B cell (primary cell): ENCODE data around the gene ARHGAP33. TPM values are rescaled to one million over a fixed set of nuclear protein-coding genes. Genes with fewer than 3 reads are reported as not detected.

Experiments
- ATAC-seq: fragments of 200-7000 bp; cut with Tn5 transposase; one replicate; pipeline ENCODE4 v1.10.0; 2021; ENCODE audit warnings: low read depth, mild to moderate bottlenecking, moderate number of reproducible peaks, moderate library complexity
- CTCF ChIA-PET: fragments of 350-600 bp; sonication (Branson Sonifier 250); formaldehyde crosslinking; loops from one replicate; lab custom pipeline; 2021; ENCODE audit warnings: antibody characterized with exemption, inconsistent platforms; lab: Charles Lee
- POLR2A ChIA-PET: fragments of 350-600 bp; sonication (Branson Sonifier 250); formaldehyde crosslinking; loops from one replicate; lab custom pipeline; 2021; ENCODE audit warnings: antibody characterized with exemption; lab: Charles Lee
- DNase-seq: peaks from one replicate; pipeline ENCODE4 v3.0.0; 2013
- H2AFZ ChIP-seq: 2 replicates; pipeline ENCODE4 v1.6.1; 2012; ENCODE audit warnings: mild to moderate bottlenecking, low read depth, low read length; ENCODE audit not compliant: insufficient read depth, poor library complexity, severe bottlenecking
- H3K27ac ChIP-seq, 2 donors: 1 replicate in 1 of 2; 2 replicates in 1 of 2; pipeline ENCODE4 v1.5.1; 2012 to 2013; ENCODE audit warnings: low read length in 2 of 2, mild to moderate bottlenecking in 2 of 2, moderate library complexity in 1 of 2
- H3K27me3 ChIP-seq, 4 experiments: fragments of 200-600 bp in 1 of 4; sonication (generic) in 1 of 4; replicated peaks in 1 of 4; 1 replicate in 2 of 4; 2 replicates in 2 of 4; pipeline versions ENCODE4 v1.6.1 to v1.7.0; 2013 to 2016; ENCODE audit warnings: low read length in 3 of 4, mild to moderate bottlenecking in 2 of 4, mixed read lengths in 1 of 4, moderate library complexity in 1 of 4; ENCODE audit not compliant: insufficient read depth in 4 of 4, control insufficient read depth in 3 of 4; ENCODE audit errors: control extremely low read depth in 1 of 4
- H3K36me3 ChIP-seq, 2 experiments: replicated peaks in 1 of 2; 1 replicate in 1 of 2; 2 replicates in 1 of 2; pipeline versions ENCODE4 v1.6.1 to v1.7.1; 2013; ENCODE audit warnings: low read length in 1 of 2; ENCODE audit not compliant: insufficient read depth in 2 of 2, control insufficient read depth in 1 of 2; ENCODE audit errors: control extremely low read depth in 1 of 2, extremely low read depth in 1 of 2
- H3K4me1 ChIP-seq, 2 donors: fragments of 200-600 bp in 1 of 2; sonication (generic) in 1 of 2; 1 replicate in 1 of 2; 2 replicates in 1 of 2; pipeline versions ENCODE4 v1.5.1 to v1.6.1; 2013 to 2017; ENCODE audit warnings: low read length in 2 of 2; ENCODE audit not compliant: control insufficient read depth in 2 of 2, insufficient read depth in 2 of 2
- H3K4me2 ChIP-seq: replicated peaks from 2 replicates; pipeline ENCODE3; 2012; ENCODE audit warnings: mild to moderate bottlenecking, low read depth, low read length; ENCODE audit not compliant: poor library complexity, severe bottlenecking
- H3K4me3 ChIP-seq, 5 experiments: fragments of 200-600 bp in 1 of 5; sonication (generic) in 1 of 5; 1 replicate in 3 of 5; 2 replicates in 2 of 5; pipeline versions ENCODE4 v1.5.1 to v1.7.0; 2011 to 2016; ENCODE audit warnings: low read length in 4 of 5, mild to moderate bottlenecking in 4 of 5, low read depth in 2 of 5, control low read depth in 1 of 5, moderate library complexity in 1 of 5; ENCODE audit not compliant: insufficient read depth in 1 of 5; ENCODE audit errors: control extremely low read depth in 1 of 5, extremely low read depth in 1 of 5
- H3K79me2 ChIP-seq: fragments of 200-600 bp; sonication (generic); one replicate; pipeline ENCODE4 v1.6.0; 2016; ENCODE audit warnings: low read length; ENCODE audit not compliant: control insufficient read depth, insufficient read depth
- H3K9ac ChIP-seq: fragments of 200-600 bp; sonication (generic); 2 replicates; pipeline ENCODE4 v1.6.1; 2017; ENCODE audit warnings: mild to moderate bottlenecking, low read length, moderate library complexity
- H3K9me3 ChIP-seq, 3 donors: one replicate each; pipeline versions ENCODE4 v1.6.1 to v1.7.1; 2013; ENCODE audit warnings: low read length in 2 of 3; ENCODE audit not compliant: control insufficient read depth in 2 of 3, insufficient read depth in 1 of 3; ENCODE audit errors: control extremely low read depth in 1 of 3
- H4K20me1 ChIP-seq: 2 replicates; pipeline ENCODE4 v1.6.0; 2012; ENCODE audit warnings: mild to moderate bottlenecking, low read length; ENCODE audit not compliant: insufficient read depth, control insufficient read depth, poor library complexity, severe bottlenecking
- H3K27ac Mint-ChIP-seq: one replicate; pipeline ENCODE4 v1.8.0; 2021; ENCODE audit warnings: mixed read lengths
- H3K27me3 Mint-ChIP-seq: one replicate; pipeline ENCODE4 v1.8.0; 2021; ENCODE audit warnings: mixed read lengths
- H3K4me1 Mint-ChIP-seq: one replicate; pipeline ENCODE4 v1.8.0; 2021; ENCODE audit warnings: mixed read lengths
- H3K4me3 Mint-ChIP-seq: one replicate; pipeline ENCODE4 v1.8.0; 2021; ENCODE audit warnings: mixed read lengths
- H3K9me3 Mint-ChIP-seq: one replicate; pipeline ENCODE4 v1.8.0; 2022; ENCODE audit warnings: mixed read lengths; ENCODE audit not compliant: insufficient read depth
- EZH2 ChIP-seq: IDR thresholded peaks from 2 replicates; pipeline ENCODE4 v1.6.1; 2012; ENCODE audit warnings: borderline replicate concordance, low read depth, mild to moderate bottlenecking, moderate library complexity, low read length; ENCODE audit not compliant: insufficient read depth, poor library complexity, severe bottlenecking
- WGBS: methylation state at CpG from one replicate; pipeline ENCODE4 v1.1.5; 2013; ENCODE audit warnings: missing lambda C conversion rate; ENCODE audit not compliant: insufficient coverage; 5-methylcytosine and 5-hydroxymethylcytosine counted together
- intact Hi-C: fragments of 100-400 bp; cut with micrococcal nuclease; formaldehyde crosslinking; loops from one replicate; pipeline ENCODE4 v1.10.0; 2022
- polyA plus RNA-seq: library from polyadenylated mRNA; depleted of rRNA; stranded (reverse); fragments of >200 nt; gene quantifications from 2 replicates; pipeline ENCODE4 v1.2.3, GENCODE V29; 2012
- total RNA-seq, 2 donors: library from RNA; stranded (reverse); fragments of 120-200 nt in 1 of 2; gene quantifications; 1 replicate in 1 of 2; 2 replicates in 1 of 2; pipeline versions ENCODE4 v1.2.3 to v1.2.4, GENCODE V29; 2013 to 2022
- TF ChIP-seq, protein P1 (sequence below): fragments of 200-600 bp; IDR thresholded peaks from one replicate; pipeline ENCODE4 v1.8.0; 2022; ENCODE audit warnings: antibody characterized with exemption, mild to moderate bottlenecking

The ARHGAP33 gene
- total and polyA plus RNA-seq, 2 donors (not counting 1 experiment from before 2014, with no cell fraction given): 18.2 to 27.8 TPM

DNA sequence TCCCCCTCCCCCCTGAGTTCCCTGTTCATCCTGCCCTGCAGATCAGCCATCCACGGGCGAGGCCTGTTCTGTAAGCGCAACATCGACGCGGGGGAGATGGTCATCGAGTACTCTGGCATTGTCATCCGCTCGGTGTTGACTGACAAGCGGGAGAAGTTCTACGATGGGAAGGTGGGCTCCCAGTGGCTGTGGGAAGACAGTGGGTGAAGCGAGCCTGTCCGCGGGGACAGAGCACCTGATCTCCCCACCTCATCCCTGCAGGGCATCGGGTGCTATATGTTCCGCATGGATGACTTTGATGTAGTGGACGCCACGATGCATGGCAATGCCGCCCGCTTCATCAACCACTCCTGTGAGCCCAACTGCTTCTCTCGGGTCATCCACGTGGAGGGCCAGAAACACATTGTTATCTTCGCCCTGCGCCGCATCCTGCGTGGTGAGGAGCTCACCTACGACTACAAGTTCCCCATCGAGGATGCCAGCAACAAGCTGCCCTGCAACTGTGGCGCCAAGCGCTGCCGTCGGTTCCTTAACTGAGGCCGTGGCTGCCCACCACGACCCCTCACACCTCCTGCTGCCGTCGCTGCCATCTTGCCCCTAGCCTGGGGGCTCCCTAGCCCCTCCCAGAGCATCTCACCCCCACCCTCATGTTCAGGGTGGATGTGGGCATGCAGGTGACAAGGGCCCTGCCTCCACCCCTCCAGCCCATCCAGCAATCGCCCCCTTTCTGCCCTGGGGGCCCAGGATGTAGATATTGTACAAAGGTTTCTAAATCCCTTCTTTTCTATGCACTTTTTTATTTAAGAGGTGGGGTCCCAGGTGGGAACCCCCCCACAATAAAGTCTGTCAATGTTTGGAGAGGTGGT is 37.1 kb upstream of the ARHGAP33 start:
- Histone ChIP-seq H3K4me1 (peaks cover 22 to 50% of the 10 kb centered on the region in 2 donors), H3K27ac (peak overlapping the region in 1 of 2 donors; percentile 52), H3K27me3 (no peaks in the 10 kb centered on the region), H4K20me1 (peaks cover 37% of the 10 kb centered on the region), H3K4me3 (no peak overlapping the region), H3K4me2 (no peak overlapping the region), H3K9me3 (no peaks in the 10 kb centered on the region), H3K79me2 (peaks cover 42% of the 10 kb centered on the region), H2AFZ (no peak overlapping the region), H3K9ac (no peak overlapping the region), H3K36me3 (peaks cover 0 to 50% of the 10 kb centered on the region in 2 experiments)
- intact Hi-C loops: no loop called here
- H3K27me3 Mint-ChIP-seq: no peaks in the 10 kb centered on the region
- ATAC-seq: no peak
- POLR2A ChIA-PET: no interaction called here
- 94% methylated on average over 33 of the region's 37 CpGs for WGBS
- H3K9me3 Mint-ChIP-seq: no peaks in the 10 kb centered on the region
- CTCF ChIA-PET: no interaction called here
- TF ChIP-seq, protein P1, sequence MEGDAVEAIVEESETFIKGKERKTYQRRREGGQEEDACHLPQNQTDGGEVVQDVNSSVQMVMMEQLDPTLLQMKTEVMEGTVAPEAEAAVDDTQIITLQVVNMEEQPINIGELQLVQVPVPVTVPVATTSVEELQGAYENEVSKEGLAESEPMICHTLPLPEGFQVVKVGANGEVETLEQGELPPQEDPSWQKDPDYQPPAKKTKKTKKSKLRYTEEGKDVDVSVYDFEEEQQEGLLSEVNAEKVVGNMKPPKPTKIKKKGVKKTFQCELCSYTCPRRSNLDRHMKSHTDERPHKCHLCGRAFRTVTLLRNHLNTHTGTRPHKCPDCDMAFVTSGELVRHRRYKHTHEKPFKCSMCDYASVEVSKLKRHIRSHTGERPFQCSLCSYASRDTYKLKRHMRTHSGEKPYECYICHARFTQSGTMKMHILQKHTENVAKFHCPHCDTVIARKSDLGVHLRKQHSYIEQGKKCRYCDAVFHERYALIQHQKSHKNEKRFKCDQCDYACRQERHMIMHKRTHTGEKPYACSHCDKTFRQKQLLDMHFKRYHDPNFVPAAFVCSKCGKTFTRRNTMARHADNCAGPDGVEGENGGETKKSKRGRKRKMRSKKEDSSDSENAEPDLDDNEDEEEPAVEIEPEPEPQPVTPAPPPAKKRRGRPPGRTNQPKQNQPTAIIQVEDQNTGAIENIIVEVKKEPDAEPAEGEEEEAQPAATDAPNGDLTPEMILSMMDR: no peak
- no peak for TF ChIP-seq EZH2
- H3K4me1 Mint-ChIP-seq: peaks cover 47% of the 10 kb centered on the region
- H3K27ac Mint-ChIP-seq: peak overlapping the region; percentile 27
- no peak for DNase-seq
- peak overlapping the region; percentile 61 for H3K4me3 Mint-ChIP-seq

GRCh38 chr19:35738887-35739229 is 36.5 kb upstream of the ARHGAP33 start:
- intact Hi-C loops: no loop called here
- no peak overlapping the region for H3K27ac ChIP-seq

More at GRCh38 chr19:35738887-35739229, 36.5 kb upstream of the ARHGAP33 start:
- Histone ChIP-seq H2AFZ (no peak overlapping the region), H3K36me3 (peaks cover 0 to 47% of the 10 kb centered on the region in 2 experiments), H3K79me2 (peaks cover 48% of the 10 kb centered on the region), H3K27me3 (no peaks in the 10 kb centered on the region), H4K20me1 (peaks cover 37% of the 10 kb centered on the region), H3K9me3 (no peaks in the 10 kb centered on the region), H3K4me3 (no peak overlapping the region), H3K9ac (no peak overlapping the region), H3K4me2 (no peak overlapping the region), H3K4me1 (peaks cover 28 to 56% of the 10 kb centered on the region in 2 donors)
- CTCF ChIA-PET: no interaction called here
- Mint-ChIP-seq H3K27ac (peak overlapping the region; percentile 27), H3K4me1 (peaks cover 50% of the 10 kb centered on the region), H3K4me3 (peak overlapping the region; percentile 61), H3K27me3 (no peaks in the 10 kb centered on the region), H3K9me3 (no peaks in the 10 kb centered on the region)
- ATAC-seq (no peak), DNase-seq (no peak)
- TF ChIP-seq EZH2: no peak
- TF ChIP-seq, protein P1: no peak
- POLR2A ChIA-PET: no interaction called here
- 100% methylated on average over 1 of the region's 2 CpGs for WGBS
